K562 (cell line): ENCODE results near the gene SNX1. TPM values are rescaled to one million over a fixed set of nuclear protein-coding genes. Genes with fewer than 3 reads are reported as not detected.

Source experiments
- ATAC-seq: fragments of 200-7000 bp; cut with Tn5 transposase; 3 replicates; pipeline ENCODE4 v1.9.1; 2020; ENCODE audit warnings: moderate library complexity
- BruUV-seq: library from RNA; stranded (reverse); fragments of 400-500 nt; replicated peaks from 2 replicates; lab custom pipeline; 2021; lab: Mats Ljungman, UMichigan
- CTCF ChIA-PET: fragments of 300-600 bp; formaldehyde crosslinking; extraction: SDS; loops from one replicate; lab custom pipeline; 2021; ENCODE audit warnings: low intra/inter-chr PET ratio; lab: Yijun Ruan, JAX
- POLR2A ChIA-PET: fragments of 300-600, 350-650 bp; sonication (Branson Sonifier 250); formaldehyde crosslinking; extraction: SDS; loops from one replicate; lab custom pipeline; 2021; ENCODE audit warnings: antibody characterized with exemption, inconsistent platforms; lab: Yijun Ruan, JAX
- DNase-seq, 4 experiments: peaks; one replicate each; pipeline versions ENCODE4 v3.0.0 to v3.0.0-alpha.2; 2011 to 2018; ENCODE audit warnings: low spot score in 3 of 4, mixed read lengths in 3 of 4; ENCODE audit errors: extremely low read depth in 1 of 4
- FAIRE-seq: peaks from 2 replicates; lab custom pipeline; 2011; peaks lifted over from hg19 to GRCh38; lab: Jason Lieb, UNC
- H2AFZ ChIP-seq: 2 replicates; pipeline ENCODE4 v1.6.0; 2011; ENCODE audit warnings: low read depth, low read length, control low read depth, inconsistent platforms
- H3K27ac ChIP-seq: fragments of 200-600 bp; 3 replicates; pipeline ENCODE4 v1.8.0; 2011; ENCODE audit warnings: low read depth, mild to moderate bottlenecking, control low read depth, inconsistent platforms, low read length, moderate library complexity, mixed read lengths; ENCODE audit errors: extremely low read depth
- H3K27me3 ChIP-seq, 2 experiments: fragments of 300-600 bp in 1 of 2; 2 replicates in 1 of 2; 3 replicates in 1 of 2; pipeline versions ENCODE4 v1.6.0 to v1.8.0; 2011; ENCODE audit warnings: inconsistent platforms in 2 of 2, low read length in 2 of 2, mild to moderate bottlenecking in 1 of 2, mixed read lengths in 1 of 2, moderate library complexity in 1 of 2; ENCODE audit not compliant: control insufficient read depth in 2 of 2, insufficient read depth in 2 of 2
- H3K36me3 ChIP-seq: fragments of 300-600 bp; 3 replicates; pipeline ENCODE4 v1.8.0; 2011; ENCODE audit warnings: mild to moderate bottlenecking, low read length, inconsistent platforms; ENCODE audit not compliant: control insufficient read depth, insufficient read depth
- H3K4me1 ChIP-seq, 2 experiments: fragments of 200-600 bp in 1 of 2; replicated peaks in 1 of 2; 2 replicates in 1 of 2; 3 replicates in 1 of 2; pipeline versions ENCODE4 v1.5.1 to v1.8.0; 2011; ENCODE audit warnings: inconsistent platforms in 2 of 2, low read length in 2 of 2, mild to moderate bottlenecking in 1 of 2, mixed read lengths in 1 of 2, moderate library complexity in 1 of 2; ENCODE audit not compliant: control insufficient read depth in 2 of 2, insufficient read depth in 2 of 2
- H3K4me2 ChIP-seq: 2 replicates; pipeline ENCODE4 v1.6.1; 2011; ENCODE audit warnings: low read length, control low read depth, inconsistent platforms, mixed read lengths; ENCODE audit not compliant: insufficient read depth
- H3K4me3 ChIP-seq: fragments of 200-600 bp; sonication (generic), shearing (Covaris generic); 2 replicates; pipeline ENCODE4 v1.5.1; 2016; ENCODE audit warnings: control low read depth, inconsistent platforms
- H3K79me2 ChIP-seq: fragments of 200-600 bp; 3 replicates; pipeline ENCODE4 v1.8.0; 2011; ENCODE audit warnings: low read length, inconsistent platforms; ENCODE audit not compliant: control insufficient read depth, insufficient read depth
- H3K9ac ChIP-seq, 2 experiments: 2 replicates each; pipeline versions ENCODE4 v1.6.0 to v1.6.1; 2011; ENCODE audit warnings: low read depth in 2 of 2, low read length in 2 of 2, control low read depth in 1 of 2, inconsistent platforms in 1 of 2, mild to moderate bottlenecking in 1 of 2, mixed read lengths in 1 of 2; ENCODE audit not compliant: insufficient read depth in 1 of 2
- H3K9me1 ChIP-seq: one replicate; pipeline ENCODE4 v1.6.0; 2011; ENCODE audit warnings: inconsistent platforms, mild to moderate bottlenecking, low read length, moderate library complexity; ENCODE audit not compliant: control insufficient read depth, insufficient read depth
- H3K9me3 ChIP-seq: replicated peaks from 2 replicates; pipeline ENCODE4 v1.5.1; 2011; ENCODE audit warnings: low read depth, low read length, inconsistent platforms; ENCODE audit not compliant: control insufficient read depth, insufficient read depth
- H4K20me1 ChIP-seq: replicated peaks from 2 replicates; pipeline ENCODE4 v1.6.1; 2011; ENCODE audit warnings: low read length, inconsistent platforms, mixed read lengths; ENCODE audit not compliant: control insufficient read depth, insufficient read depth
- ETV1 ChIP-seq: fragments of 450-650 bp; conservative IDR thresholded peaks from 2 replicates; pipeline ENCODE4 v1.6.1; 2016; ENCODE audit warnings: missing genetic modification characterization, control low read depth, low read depth, missing compliant biosample characterization
- FUS ChIP-seq: fragments of 200-400 bp; formaldehyde crosslinking; optimal IDR thresholded peaks from 2 replicates; pipeline ENCODE3; 2017; ENCODE audit warnings: low read depth, low read length
- HDAC1 ChIP-seq, 2 experiments: fragments of 450-650 bp; IDR thresholded peaks; 2 replicates each; pipeline ENCODE4 v1.6.1; 2016 to 2017; ENCODE audit warnings: inconsistent platforms in 1 of 2, mild to moderate bottlenecking in 1 of 2, moderate library complexity in 1 of 2
- HINFP ChIP-seq: fragments of 450-650 bp; conservative IDR thresholded peaks from 2 replicates; pipeline ENCODE4 v1.6.1; 2016; ENCODE audit warnings: missing genetic modification characterization, low read depth, mild to moderate bottlenecking, control low read depth, missing compliant biosample characterization
- JUND ChIP-seq, 2 experiments: IDR thresholded peaks; 2 replicates in 1 of 2; 3 replicates in 1 of 2; pipeline ENCODE4 v1.6.1; 2011; ENCODE audit warnings: borderline replicate concordance in 2 of 2, low read depth in 2 of 2, low read length in 2 of 2, improper control_type of control experiment in 1 of 2, missing biosample characterization in 1 of 2, missing genetic modification characterization in 1 of 2, missing genetic modification reagents in 1 of 2
- KDM5B ChIP-seq: fragments of 200-600 bp; sonication (generic); IDR thresholded peaks from 2 replicates; pipeline ENCODE4 v1.6.1; 2012; ENCODE audit warnings: low read depth, mild to moderate bottlenecking, moderate library complexity, low read length, control low read depth, inconsistent platforms; ENCODE audit not compliant: insufficient replicate concordance
- NBN ChIP-seq: fragments of 450-650 bp; IDR thresholded peaks from 2 replicates; pipeline ENCODE4 v1.6.1; 2016; ENCODE audit warnings: low read depth, mild to moderate bottlenecking
- PHF8 ChIP-seq: fragments of 200-600 bp; sonication (generic); IDR thresholded peaks from 2 replicates; pipeline ENCODE4 v1.6.1; 2012; ENCODE audit warnings: mixed run types, mild to moderate bottlenecking, inconsistent platforms, low read length, moderate library complexity, borderline replicate concordance
- RAD21 ChIP-seq, 2 experiments: fragments of 250-450 bp in 1 of 2; fragments of 450-650 bp in 1 of 2; sonication (Bioruptor Pico) in 1 of 2; formaldehyde crosslinking in 1 of 2; IDR thresholded peaks in 1 of 2; conservative IDR thresholded peaks in 1 of 2; 2 replicates each; pipeline versions ENCODE4 v1.4.0 to v1.8.0; 2020 to 2022; ENCODE audit warnings: mild to moderate bottlenecking in 2 of 2, moderate library complexity in 1 of 2
- RBM34 ChIP-seq: fragments of 200-400 bp; formaldehyde crosslinking; IDR thresholded peaks from 2 replicates; pipeline ENCODE4 v1.6.1; 2018; ENCODE audit warnings: low read length, borderline replicate concordance; ENCODE audit not compliant: insufficient read depth
- SOX6 ChIP-seq: fragments of 450-650 bp; IDR thresholded peaks from 2 replicates; pipeline ENCODE4 v1.6.1; 2014; ENCODE audit warnings: mild to moderate bottlenecking
- ZNF146 ChIP-seq: IDR thresholded peaks from one replicate; pipeline ENCODE4 v1.6.1; 2018; ENCODE audit warnings: missing compliant biosample characterization; ENCODE audit not compliant: unreplicated experiment
- ZNF224 ChIP-seq: sonication (generic); formaldehyde crosslinking; IDR thresholded peaks from 2 replicates; pipeline ENCODE4 v1.8.0; 2022; ENCODE audit warnings: mild to moderate bottlenecking, missing genetic modification reagents
- ZNF347 ChIP-seq: fragments of 450-650 bp; formaldehyde crosslinking; IDR thresholded peaks from 2 replicates; pipeline ENCODE4 v1.4.0; 2020; ENCODE audit warnings: low read depth, mild to moderate bottlenecking, moderate library complexity
- ZNF551 ChIP-seq: fragments of 250-450 bp; sonication (Bioruptor Pico); IDR thresholded peaks from 2 replicates; pipeline ENCODE4 v1.5.0; 2021; ENCODE audit warnings: mild to moderate bottlenecking, moderate library complexity
- ZNF707 ChIP-seq: fragments of 250-450 bp; sonication (Bioruptor Pico); conservative IDR thresholded peaks from 2 replicates; pipeline ENCODE4 v1.8.0; 2022; ENCODE audit warnings: inconsistent platforms, mild to moderate bottlenecking, moderate library complexity
- in situ Hi-C: fragments of 300-500 bp; cut with MboI; formaldehyde crosslinking; loops from 4 replicates; pipeline ENCODE4 v1.15.0; 2018; ENCODE audit warnings: inconsistent platforms, mixed read lengths
- intact Hi-C: fragments of 100-400 bp; cut with micrococcal nuclease; formaldehyde crosslinking; loops from 2 replicates; pipeline ENCODE4 v1.14.2; 2022
- polyA plus RNA-seq, 8 experiments: library from polyadenylated mRNA; depleted of rRNA in 4 of 8; stranded (reverse) in 5 of 8; unstranded in 3 of 8; fragments of >200 nt; fragmentation: Nextera tagmentation in 2 of 8; fragmentation: Illumina TruSeq in 1 of 8; extraction: Ambion mirVana in 2 of 8; extraction: Trizol in 1 of 8; gene quantifications; 2 replicates each; pipeline versions ENCODE4 v1.2.1 to v1.2.3, GENCODE V29; 2011 to 2014; ENCODE audit warnings: inconsistent platforms in 1 of 8, missing spikeins in 1 of 8
- total RNA-seq, 7 experiments: library from RNA; depleted of rRNA in 6 of 7; stranded (reverse); fragments of >200 nt in 6 of 7; fragmentation: Illumina TruSeq in 2 of 7; extraction: Trizol in 2 of 7; gene quantifications; 2 replicates each; pipeline versions ENCODE4 v1.2.1 to v1.2.3, GENCODE V29; 2011 to 2021; ENCODE audit warnings: low replicate concordance in 1 of 7
- TF ChIP-seq, protein P1 (sequence below): fragments of 450-650 bp; IDR thresholded peaks from 2 replicates; pipeline ENCODE4 v1.6.1; 2018; ENCODE audit not compliant: partially characterized antibody

Gene SNX1
- total and polyA plus RNA-seq, 9 of the 15 experiments (the other 6 are each of a cell fraction or from before 2014, with no cell fraction given) = 11.0 to 105 (median 59.9) TPM

DNA sequence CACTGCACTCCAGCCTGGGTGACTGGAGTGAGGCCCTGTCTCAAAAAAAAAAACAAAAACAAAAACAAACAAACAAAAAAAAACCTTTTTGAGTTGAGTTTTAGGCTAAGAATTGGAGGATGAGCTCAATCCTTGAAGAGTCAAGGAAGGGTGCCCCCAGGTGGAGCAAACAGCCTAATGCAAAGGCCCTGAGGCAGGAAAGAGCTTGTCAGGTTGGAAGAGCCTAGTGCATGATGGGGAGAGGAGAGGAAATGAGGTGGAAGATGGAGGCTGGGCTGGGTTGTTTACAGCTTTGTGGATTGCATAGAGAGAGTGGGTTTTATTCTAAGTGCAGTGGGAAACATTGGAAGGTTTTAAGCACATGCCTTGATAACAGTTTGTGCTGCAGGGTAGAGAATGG is 53.6 kb downstream of the SNX1 start:
- ChIA-PET CTCF (no interaction called here), POLR2A (interaction anchor here (0.6 to 2.4 kb wide), 7 partner anchors 8 to 211 kb away, joined by 3 to 10 read pairs (median 4); partner anchors contain the start of genes CIAO2A and PPIB)
- in situ Hi-C loops (no loop called here), intact Hi-C loops (no loop called here)
- Histone ChIP-seq H2AFZ (peak overlapping the region; percentile 83; the same call in 1 of the 2 replicates), H3K36me3 (peaks cover 3% of the 10 kb centered on the region; the same call in 1 of the 3 replicates), H3K79me2 (no peaks in the 10 kb centered on the region), H3K27me3 (no peaks in the 10 kb centered on the region), H3K27ac (no peak overlapping the region; the same call in 1 of the 3 replicates), H3K4me2 (no peak overlapping the region), H3K4me3 (no peak overlapping the region), H3K4me1 (peaks cover 34 to 82% of the 10 kb centered on the region in 2 experiments), H4K20me1 (no peaks in the 10 kb centered on the region; the same call in 1 of the 2 replicates), H3K9ac (no peak overlapping the region), H3K9me3 (no peaks in the 10 kb centered on the region), H3K9me1 (peaks cover 4% of the 10 kb centered on the region)
- DNase-seq = peak in 3 of 4 experiments; percentile 36 to 81 (median 51)
- BruUV-seq = no TSS peak
- peak; percentile 84 for FAIRE-seq
- ATAC-seq = 0 out of 3 replicates have a peak, but pooled peaks have one; percentile 5
- TF ChIP-seq SOX6 (no peak), ETV1 (tag) (no peak), ZNF347 (no peak), ZNF707 (CRISPR knock-in tag) (no peak), NBN (0 out of 2 replicates have a peak, but pooled peaks have one; percentile 48), FUS (no peak), PHF8 (no peak), ZNF224 (CRISPR knock-in tag) (no peak), RAD21 (CRISPR knock-in tag; conservative IDR thresholded peaks at IDR 0.05 in 1 of 2, IDR thresholded peaks at IDR 0.05 in 1 of 2) (peak in 1 of 2 experiments; percentile 50; a peak in 2 of 4 replicates), JUND (IDR thresholded peaks at IDR 0.05; ENCODE audit: borderline replicate concordance, low read depth, low read length) (no peak), JUND (tag; IDR thresholded peaks at IDR 0.05; ENCODE audit: borderline replicate concordance, low read depth, low read length) (no peak), KDM5B (no peak), ZNF551 (CRISPR knock-in tag) (no peak), HDAC1 (IDR thresholded peaks at IDR 0.05) (0 out of 4 replicates have a peak, but pooled peaks of 1 of the 2 experiments have one; percentile 49), ZNF146 (no peak), HINFP (no peak), RBM34 (no peak)
- TF ChIP-seq, protein P1, sequence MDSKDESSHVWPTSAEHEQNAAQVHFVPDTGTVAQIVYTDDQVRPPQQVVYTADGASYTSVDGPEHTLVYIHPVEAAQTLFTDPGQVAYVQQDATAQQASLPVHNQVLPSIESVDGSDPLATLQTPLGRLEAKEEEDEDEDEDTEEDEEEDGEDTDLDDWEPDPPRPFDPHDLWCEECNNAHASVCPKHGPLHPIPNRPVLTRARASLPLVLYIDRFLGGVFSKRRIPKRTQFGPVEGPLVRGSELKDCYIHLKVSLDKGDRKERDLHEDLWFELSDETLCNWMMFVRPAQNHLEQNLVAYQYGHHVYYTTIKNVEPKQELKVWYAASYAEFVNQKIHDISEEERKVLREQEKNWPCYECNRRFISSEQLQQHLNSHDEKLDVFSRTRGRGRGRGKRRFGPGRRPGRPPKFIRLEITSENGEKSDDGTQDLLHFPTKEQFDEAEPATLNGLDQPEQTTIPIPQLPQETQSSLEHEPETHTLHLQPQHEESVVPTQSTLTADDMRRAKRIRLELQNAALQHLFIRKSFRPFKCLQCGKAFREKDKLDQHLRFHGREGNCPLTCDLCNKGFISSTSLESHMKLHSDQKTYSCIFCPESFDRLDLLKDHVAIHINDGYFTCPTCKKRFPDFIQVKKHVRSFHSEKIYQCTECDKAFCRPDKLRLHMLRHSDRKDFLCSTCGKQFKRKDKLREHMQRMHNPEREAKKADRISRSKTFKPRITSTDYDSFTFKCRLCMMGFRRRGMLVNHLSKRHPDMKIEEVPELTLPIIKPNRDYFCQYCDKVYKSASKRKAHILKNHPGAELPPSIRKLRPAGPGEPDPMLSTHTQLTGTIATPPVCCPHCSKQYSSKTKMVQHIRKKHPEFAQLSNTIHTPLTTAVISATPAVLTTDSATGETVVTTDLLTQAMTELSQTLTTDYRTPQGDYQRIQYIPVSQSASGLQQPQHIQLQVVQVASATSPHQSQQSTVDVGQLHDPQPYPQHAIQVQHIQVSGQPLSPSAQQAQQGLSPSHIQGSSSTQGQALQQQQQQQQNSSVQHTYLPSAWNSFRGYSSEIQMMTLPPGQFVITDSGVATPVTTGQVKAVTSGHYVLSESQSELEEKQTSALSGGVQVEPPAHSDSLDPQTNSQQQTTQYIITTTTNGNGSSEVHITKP = peak; percentile 28
